HFF-Myc (cell line): ENCODE data around the gene CPXM2.

ENCODE experiments used
- DNase-seq: peaks from one replicate; pipeline ENCODE4 v3.0.0-alpha.2; 2011; ENCODE audit warnings: low read depth; ENCODE audit errors: extremely low read depth
- H3K4me3 ChIP-seq: replicated peaks from 2 replicates; pipeline ENCODE4 v1.5.1; 2011; ENCODE audit warnings: low read depth, mild to moderate bottlenecking, control low read depth, low read length
- TF ChIP-seq, protein P1 (sequence below): IDR thresholded peaks from 2 replicates; pipeline ENCODE4 v1.5.1; 2012; ENCODE audit warnings: mild to moderate bottlenecking, low read depth, low read length, control low read depth; ENCODE audit errors: missing control alignments

Gene CPXM2

DNA sequence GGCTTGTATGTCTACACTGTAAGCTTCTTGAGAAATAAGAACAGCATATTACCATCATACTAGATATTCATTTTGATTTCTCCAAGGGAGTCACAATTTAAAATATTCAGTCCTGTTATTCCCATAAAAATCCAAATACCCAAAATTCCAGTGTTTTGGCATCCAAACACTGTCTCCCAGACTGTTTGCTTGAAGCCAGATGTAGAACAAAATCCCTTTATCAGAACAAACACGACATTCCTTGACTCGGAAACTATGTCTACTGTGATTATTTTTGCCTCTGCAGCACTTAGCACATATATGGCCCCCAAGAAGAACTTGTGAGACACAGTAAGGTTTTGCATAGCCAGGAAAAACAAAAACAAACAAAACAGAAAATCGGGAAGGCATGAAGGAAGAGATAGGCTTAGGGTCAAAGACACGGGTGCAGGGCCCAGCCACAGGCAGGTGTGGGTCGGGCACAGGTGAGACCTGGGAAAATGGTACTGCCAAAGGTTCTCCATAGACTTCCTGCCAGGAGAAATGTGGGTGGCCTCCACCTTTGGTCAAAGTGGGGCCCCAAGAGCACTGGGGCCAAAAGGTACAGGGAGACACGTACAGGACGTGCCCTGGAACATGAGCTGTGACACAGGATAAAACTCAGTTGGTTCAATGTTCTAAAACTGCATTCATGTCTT, 36.5 kb downstream of the CPXM2 start:
- no peak overlapping the region for H3K4me3 ChIP-seq
- no peak for DNase-seq

DNA sequence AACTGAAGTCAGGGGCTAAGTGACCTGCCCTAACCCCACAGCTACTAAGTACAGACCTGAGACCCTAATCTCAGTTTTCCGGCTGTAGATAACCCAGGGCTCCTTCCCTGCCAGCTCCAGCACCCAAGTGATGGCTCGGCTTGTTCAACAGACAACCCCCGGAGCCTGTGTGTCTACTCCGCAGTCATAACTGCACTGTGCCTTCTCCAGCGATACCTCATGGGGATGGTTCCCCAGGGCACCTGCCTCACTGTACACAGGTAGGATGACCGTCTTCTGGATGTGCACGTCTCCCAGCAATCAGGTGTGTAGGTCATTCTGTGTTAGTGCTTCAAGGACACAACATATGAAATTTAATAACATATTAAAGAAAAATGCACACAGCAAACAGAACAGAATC, 37.1 kb downstream of the CPXM2 start:
- TF ChIP-seq, protein P1, sequence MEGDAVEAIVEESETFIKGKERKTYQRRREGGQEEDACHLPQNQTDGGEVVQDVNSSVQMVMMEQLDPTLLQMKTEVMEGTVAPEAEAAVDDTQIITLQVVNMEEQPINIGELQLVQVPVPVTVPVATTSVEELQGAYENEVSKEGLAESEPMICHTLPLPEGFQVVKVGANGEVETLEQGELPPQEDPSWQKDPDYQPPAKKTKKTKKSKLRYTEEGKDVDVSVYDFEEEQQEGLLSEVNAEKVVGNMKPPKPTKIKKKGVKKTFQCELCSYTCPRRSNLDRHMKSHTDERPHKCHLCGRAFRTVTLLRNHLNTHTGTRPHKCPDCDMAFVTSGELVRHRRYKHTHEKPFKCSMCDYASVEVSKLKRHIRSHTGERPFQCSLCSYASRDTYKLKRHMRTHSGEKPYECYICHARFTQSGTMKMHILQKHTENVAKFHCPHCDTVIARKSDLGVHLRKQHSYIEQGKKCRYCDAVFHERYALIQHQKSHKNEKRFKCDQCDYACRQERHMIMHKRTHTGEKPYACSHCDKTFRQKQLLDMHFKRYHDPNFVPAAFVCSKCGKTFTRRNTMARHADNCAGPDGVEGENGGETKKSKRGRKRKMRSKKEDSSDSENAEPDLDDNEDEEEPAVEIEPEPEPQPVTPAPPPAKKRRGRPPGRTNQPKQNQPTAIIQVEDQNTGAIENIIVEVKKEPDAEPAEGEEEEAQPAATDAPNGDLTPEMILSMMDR = no peak

More for the DNA sequence above, 36.5 kb downstream of the CPXM2 start:
- TF ChIP-seq, protein P1 = no peak

DNA sequence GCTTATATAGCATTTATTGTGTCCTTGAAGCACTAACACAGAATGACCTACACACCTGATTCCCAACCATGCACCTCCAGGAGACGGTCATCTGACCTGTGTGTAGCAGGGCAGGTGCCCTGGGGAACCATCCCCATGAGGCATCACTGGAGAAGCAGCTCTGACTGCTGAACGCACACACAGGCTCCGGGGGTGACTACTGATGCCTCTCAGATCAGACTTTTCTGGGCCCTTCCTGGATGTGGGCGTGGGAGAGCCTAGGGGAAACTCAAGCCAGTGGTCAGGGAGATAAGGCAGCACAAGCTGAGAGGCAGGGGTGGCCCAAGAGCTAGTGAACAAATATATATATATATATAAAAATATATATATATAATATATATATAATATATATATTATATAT, 37.6 kb downstream of the CPXM2 start:
- DNase-seq = no peak
- no peak overlapping the region for H3K4me3 ChIP-seq
- TF ChIP-seq, protein P1 = no peak

More for the DNA sequence above, 37.1 kb downstream of the CPXM2 start:
- no peak overlapping the region for H3K4me3 ChIP-seq
- no peak for DNase-seq

DNA sequence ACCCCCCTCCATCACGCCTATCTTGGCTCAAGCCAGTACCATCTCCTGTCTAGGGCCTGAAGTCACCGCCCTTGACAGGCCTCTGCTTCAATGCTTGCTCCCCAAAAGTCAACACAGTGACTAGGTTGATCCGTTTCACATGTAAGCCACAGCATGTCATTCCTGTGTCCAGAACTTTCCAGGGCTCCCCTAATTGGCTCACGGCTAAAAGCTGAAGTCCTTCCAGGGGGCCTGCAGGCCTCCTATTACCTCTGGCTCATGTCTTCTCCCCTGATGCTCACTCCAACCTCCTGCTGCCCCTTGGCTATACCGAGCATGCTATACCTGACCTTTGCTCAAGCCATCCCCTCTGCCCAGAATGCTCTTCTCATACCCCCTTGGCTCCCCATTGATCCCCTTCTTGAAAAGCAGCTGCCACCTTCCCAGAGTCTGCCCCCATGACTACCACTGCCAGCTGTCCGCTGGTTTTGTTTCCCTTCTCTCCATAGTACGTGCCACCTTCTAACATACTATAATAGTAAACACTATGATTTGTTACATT, 39.1 kb downstream of the CPXM2 start:
- TF ChIP-seq, protein P1 = no peak
- no peak for DNase-seq
- no peak overlapping the region for H3K4me3 ChIP-seq

DNA sequence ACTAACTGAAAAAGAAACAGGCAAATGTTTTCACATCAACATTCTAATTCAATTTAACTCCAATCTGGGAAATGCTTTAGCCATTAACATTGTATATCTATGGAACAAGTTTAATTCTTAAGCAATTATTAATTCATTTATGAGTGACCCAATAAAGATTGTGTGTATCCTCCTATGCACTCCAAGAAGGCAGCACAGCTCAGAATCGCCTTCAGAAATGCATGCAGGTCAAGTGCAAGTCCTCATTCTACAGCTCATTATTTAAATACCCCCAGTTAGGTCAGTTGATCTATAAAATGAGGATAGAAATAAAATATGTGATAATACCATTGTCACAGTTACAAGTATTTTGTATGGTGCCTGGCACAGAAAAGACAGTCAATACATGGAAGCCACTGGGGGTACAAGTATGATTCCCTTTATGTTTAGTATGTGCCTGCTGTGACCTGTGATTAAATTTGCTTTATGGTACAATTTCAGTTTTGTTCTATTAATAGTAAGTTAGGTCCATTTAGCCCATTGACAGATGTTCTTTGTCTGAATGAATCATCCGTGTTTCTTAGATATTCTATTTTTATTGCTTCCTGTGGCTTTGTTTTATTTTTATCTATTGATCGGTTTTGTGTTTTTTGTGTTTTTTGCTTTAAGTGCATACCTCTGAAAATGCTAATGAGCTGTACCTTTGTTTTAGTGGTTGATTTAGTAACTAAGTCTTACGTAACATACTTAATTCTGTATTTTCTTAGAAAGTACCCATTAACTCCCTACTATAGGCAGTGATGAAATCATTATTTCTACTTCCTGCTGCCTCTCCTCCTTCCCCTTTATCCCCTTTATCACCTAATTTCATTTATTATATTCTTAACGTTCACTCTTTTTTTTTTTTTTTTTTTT, 42.8 kb downstream of the CPXM2 start:
- TF ChIP-seq, protein P1 = no peak
- H3K4me3 ChIP-seq = no peak overlapping the region
- no peak for DNase-seq

DNA sequence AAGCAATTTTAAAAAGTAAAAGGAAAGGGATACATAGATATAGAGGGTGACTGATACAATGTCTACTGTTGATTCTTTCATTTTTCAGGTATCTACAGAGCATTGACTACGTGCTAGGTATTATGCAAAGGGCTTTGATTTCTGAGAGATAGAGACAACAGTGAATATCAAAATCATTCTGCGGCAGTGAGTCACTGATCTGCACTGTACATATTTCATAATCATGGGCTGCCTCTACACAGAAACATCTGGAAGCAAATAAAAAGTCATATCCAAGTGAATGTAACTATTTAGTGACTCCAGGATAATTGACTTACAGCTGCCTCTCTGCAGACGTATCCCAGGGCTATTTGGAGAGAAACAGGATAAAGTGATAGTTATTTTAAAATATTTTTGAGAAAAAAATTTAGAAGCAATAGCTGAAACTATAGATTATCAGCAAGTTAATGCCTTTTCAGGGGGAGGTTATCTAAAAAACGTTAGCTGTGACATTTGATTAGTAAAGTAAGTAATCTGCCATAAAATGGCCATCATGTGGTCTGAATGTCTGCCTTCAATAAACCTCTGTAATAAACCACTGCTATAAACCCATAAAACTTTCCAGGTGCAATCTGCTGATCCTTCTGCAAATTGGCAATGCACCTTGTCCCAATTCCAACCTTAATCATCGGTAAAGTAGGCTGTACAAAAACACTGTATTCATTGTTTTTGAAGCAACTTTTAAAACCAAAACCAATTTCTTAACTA, 43.7 kb downstream of the CPXM2 start:
- H3K4me3 ChIP-seq = no peak overlapping the region
- no peak for DNase-seq

More for the DNA sequence above, 43.7 kb downstream of the CPXM2 start:
- TF ChIP-seq, protein P1 = no peak
